ENCODE data around the gene MEIOSIN.

Gene MEIOSIN

GRCh38 chr19:45779231-45780145 is 46.2 kb downstream of the MEIOSIN start:
- DNase-seq (ENCODE audit: low read depth in 2 of 2): peak; percentile 77 to 95

GRCh38 chr19:45780146-45780447 is 46.9 kb downstream of the MEIOSIN start:
- DNase-seq (ENCODE audit: low read depth in 2 of 2): no peak

GRCh38 chr19:45780448-45781213 is 47.4 kb downstream of the MEIOSIN start:
- no peak for DNase-seq (ENCODE audit: low read depth in 2 of 2)

- no peak for DNase-seq (ENCODE audit: low read depth in 2 of 2)
Measured at GRCh38 chr19:45781214-45782161, 48.2 kb downstream of the MEIOSIN start.

DNA sequence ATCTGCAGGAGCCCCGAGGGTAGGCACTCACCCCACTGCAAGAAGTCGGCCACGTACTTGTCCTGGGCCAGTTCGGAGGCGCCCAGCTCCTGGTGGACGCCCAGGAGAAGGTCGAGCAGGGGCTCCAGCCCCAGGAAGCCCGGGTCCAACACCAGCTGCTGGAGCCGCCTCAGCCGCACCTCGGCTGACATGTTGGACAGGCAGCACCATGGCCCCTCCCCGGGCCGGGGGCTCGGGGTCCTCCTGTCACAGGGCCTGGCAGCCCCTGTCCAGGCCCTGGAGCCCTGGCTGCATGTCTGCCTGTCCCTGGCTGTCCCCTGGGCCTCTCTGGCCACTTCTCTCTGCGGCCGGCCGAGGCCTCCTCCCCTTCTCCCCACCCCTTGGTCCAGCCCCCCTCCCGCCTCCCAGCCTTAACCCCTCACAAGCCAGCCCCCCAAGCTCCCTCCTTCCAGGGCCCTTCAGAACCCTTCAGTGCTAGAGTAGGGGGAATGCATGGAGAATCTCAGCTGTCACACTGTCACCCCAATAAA is 49.0 kb downstream of the MEIOSIN start, which contains the start of gene DMPK:
Gene DMPK (minus strand): TSS at position 329 of the 530 bp plus-strand sequence. CDS start 138 bp downstream, at position 191.
- no peak for DNase-seq (ENCODE audit: low read depth in 2 of 2)

DNA sequence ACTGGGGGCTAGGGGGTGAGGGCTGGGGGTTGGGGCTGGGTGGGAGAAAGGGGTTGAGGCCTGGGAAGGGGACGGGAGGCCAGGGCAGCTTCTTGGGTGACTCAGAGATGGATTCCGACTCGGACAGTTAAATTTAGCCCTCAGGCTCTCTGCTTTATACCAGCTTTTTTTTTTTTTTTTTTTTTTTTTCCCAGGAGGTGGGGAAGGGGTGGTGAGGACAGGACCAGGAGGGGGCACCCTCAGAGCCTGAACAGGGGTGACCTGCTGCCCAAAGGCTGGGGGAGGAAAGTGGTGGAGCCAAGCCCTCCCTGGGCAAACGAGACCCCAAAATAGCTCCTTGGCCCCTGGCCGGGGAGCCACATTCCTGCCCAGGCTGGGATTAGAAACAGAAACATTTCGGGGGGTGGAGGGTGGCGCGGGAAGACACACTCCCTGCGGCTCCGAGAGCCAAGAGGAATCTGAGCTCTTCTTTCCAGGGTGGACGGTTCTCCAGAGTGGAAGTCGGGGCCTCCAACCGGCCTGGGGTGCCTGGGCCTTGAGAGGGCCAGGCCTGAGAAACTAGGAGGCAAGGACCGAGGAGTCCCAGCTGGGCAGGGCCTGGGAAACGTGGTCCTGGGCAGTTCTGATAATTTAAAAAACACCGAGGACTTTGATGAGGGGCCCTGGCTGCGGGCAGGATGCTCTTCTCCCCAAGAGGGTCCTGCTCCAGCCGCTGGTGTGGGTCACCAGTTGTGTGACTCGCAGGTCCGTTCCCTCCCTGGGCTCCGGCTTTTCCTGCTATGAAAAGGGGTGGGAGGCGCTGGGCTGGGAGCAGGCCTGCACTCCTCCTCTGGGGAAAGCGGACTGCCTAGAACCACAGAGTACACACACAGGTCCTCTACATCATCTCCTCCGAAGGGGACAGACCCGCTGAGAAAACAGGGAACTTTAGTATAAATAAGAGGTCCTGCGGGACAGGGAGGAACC is 49.9 kb downstream of the MEIOSIN start:
- DNase-seq (ENCODE audit: low read depth in 2 of 2): no peak

- DNase-seq (ENCODE audit: low read depth in 2 of 2): no peak
Measured at GRCh38 chr19:45784096-45784495, 50.9 kb downstream of the MEIOSIN start.

- no peak for DNase-seq (ENCODE audit: low read depth in 2 of 2)
Measured at GRCh38 chr19:45785097-45785496, 51.9 kb downstream of the MEIOSIN start.

DNA sequence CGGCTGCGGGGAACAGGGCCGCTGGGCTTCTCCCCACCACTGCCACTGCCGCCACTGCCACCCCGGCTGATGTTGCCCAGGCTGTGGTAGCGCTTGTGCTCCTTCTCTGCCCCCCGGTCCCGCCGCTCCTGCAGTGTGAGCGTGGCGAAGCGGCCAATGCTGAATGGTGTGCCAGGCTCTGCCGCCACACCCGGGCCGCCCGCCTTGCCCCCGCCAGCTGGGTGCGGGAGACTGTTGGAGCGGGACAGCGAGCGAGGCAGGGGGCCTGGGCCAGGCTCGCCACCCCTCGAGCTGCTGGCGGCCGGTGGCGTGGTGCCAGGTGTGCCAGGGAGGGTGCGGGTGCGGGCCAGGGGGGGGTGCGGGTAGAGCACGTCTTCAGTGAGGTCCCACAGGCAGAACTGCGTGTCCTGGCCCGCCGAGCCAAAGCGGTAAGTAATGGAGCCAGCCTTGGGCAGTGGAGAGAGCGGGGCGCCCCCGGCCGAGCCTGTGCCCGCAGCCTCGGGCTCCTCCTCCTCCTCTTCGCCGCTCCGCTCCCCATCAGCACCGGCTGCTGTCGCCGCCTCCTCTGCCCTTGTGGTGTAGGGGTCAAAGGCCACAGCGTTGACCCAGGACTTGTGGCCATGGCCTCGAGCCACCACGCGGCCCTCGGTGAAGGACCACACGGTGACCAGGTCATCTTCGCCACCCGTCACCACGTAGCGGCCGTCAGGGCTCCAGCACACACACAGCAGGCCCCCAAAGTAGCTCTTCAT is 52.7 kb downstream of the MEIOSIN start:
- no peak for DNase-seq (ENCODE audit: low read depth in 2 of 2)

GRCh38 chr19:45786533-45786894 is 53.3 kb downstream of the MEIOSIN start:
- no peak for DNase-seq (ENCODE audit: low read depth in 2 of 2)

- DNase-seq (ENCODE audit: low read depth in 2 of 2): no peak
Measured at GRCh38 chr19:45789035-45789786, 56.0 kb downstream of the MEIOSIN start.

GRCh38 chr19:45790942-45791341 is 57.7 kb downstream of the MEIOSIN start:
- no peak for DNase-seq (ENCODE audit: low read depth in 2 of 2)

GRCh38 chr19:45791744-45792469 is 58.7 kb downstream of the MEIOSIN start:
- DNase-seq (ENCODE audit: low read depth in 2 of 2): no peak

- DNase-seq (ENCODE audit: low read depth in 2 of 2): peak; percentile 99 to 100
Measured at GRCh38 chr19:45792470-45793177, 59.4 kb downstream of the MEIOSIN start, which contains the start of gene DMWD. Gene DMWD, minus strand, starts transcription at chr19:45792845. Its CDS starts 89 bp downstream, at chr19:45792756.

DNA sequence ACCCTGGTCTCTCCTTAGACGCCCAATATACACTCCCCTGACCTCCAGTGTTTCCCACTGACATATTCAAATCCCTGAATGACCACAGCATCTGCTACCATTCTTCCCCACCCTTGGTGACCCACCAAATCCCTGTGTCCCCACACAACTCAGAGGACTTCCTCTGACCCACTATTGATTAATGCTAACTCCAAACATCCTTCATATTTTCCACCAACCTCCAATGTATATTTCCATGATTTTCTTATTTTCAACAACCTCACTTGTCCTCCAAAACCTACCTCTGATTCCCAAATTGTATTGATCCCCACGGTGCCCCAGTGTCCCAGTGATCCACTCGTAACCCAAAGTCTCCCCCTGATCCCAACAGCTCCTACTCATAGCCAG is 59.9 kb downstream of the MEIOSIN start:
- DNase-seq (ENCODE audit: low read depth in 2 of 2): no peak

- no peak for DNase-seq (ENCODE audit: low read depth in 2 of 2)
Measured at GRCh38 chr19:45793876-45794275, 60.6 kb downstream of the MEIOSIN start.

DNA sequence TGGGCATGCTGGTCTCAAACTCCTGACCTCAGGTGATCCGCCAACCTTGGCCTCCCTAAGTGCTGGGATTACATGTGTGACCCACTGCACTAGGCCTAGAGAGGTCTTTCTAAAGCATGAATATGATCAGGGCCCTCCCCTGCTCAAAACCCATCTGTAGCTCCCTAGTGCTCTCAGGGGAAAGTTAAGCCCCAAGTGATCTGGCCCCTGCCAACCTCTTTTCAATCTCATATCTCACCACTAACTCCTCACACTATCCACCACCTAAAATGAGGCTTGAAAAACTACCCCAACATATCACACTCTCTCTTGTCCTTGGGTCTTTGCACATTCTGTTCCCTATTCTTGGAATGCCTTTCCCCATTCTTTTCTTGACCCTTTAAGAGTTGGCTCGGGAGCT is 61.4 kb downstream of the MEIOSIN start:
- no peak for DNase-seq (ENCODE audit: low read depth in 2 of 2)

Data from stimulated activated CD4-positive, alpha-beta T cell treated with anti-CD3 and anti-CD28 coated beads, Interleukin-12 subunit alpha, Interleukin-12 subunit beta, amount 100 ng/mL, for 24 hours (primary cell).